ENCODE measurements around the gene NKIRAS1.
"Not testable (repeated sequence)": the region's sequence is repeated elsewhere in the genome, so short reads cannot be mapped to it uniquely, and the experiment has no call there.

NKIRAS1 gene

GRCh38 chr3:23859839-23860382 is 56.9 kb downstream of the NKIRAS1 start:
- H3K4me3 ChIP-seq (ENCODE audit: control insufficient read depth, low read depth, low read length) = no peak overlapping the region
- no peak for TF ChIP-seq CTCF (IDR thresholded peaks at IDR 0.05; ENCODE audit: control insufficient read depth, insufficient read depth, low read depth, low read length, missing control alignments)
- no peak for DNase-seq (ENCODE audit: low read depth)

- no peak for DNase-seq (ENCODE audit: low read depth)
- no peak for TF ChIP-seq CTCF (IDR thresholded peaks at IDR 0.05; ENCODE audit: control insufficient read depth, insufficient read depth, low read depth, low read length, missing control alignments)
- no peak overlapping the region for H3K4me3 ChIP-seq (ENCODE audit: control insufficient read depth, low read depth, low read length)
Measured at GRCh38 chr3:23859012-23859743, 57.6 kb downstream of the NKIRAS1 start.

GRCh38 chr3:23856286-23856685 is 60.5 kb downstream of the NKIRAS1 start:
- no peak overlapping the region for H3K4me3 ChIP-seq (ENCODE audit: control insufficient read depth, low read depth, low read length)
- no peak for DNase-seq (ENCODE audit: low read depth)
- TF ChIP-seq CTCF (IDR thresholded peaks at IDR 0.05; ENCODE audit: control insufficient read depth, insufficient read depth, low read depth, low read length, missing control alignments) = no peak

- not testable (repeated sequence) for H3K4me3 ChIP-seq (ENCODE audit: control insufficient read depth, low read depth, low read length); DNase-seq (ENCODE audit: low read depth)
Measured at GRCh38 chr3:23849462-23849861, 67.3 kb downstream of the NKIRAS1 start.

- no peak for DNase-seq (ENCODE audit: low read depth)
- TF ChIP-seq CTCF (IDR thresholded peaks at IDR 0.05; ENCODE audit: control insufficient read depth, insufficient read depth, low read depth, low read length, missing control alignments) = no peak
Measured at GRCh38 chr3:23845326-23846216, 71.2 kb downstream of the NKIRAS1 start.

GRCh38 chr3:23843869-23844268 is 72.9 kb downstream of the NKIRAS1 start:
- H3K4me3 ChIP-seq (ENCODE audit: control insufficient read depth, low read depth, low read length) = no peak overlapping the region
- no peak for DNase-seq (ENCODE audit: low read depth)
- no peak for TF ChIP-seq CTCF (IDR thresholded peaks at IDR 0.05; ENCODE audit: control insufficient read depth, insufficient read depth, low read depth, low read length, missing control alignments)

More at GRCh38 chr3:23845326-23846216, 71.2 kb downstream of the NKIRAS1 start:
- no peak overlapping the region for H3K4me3 ChIP-seq (ENCODE audit: control insufficient read depth, low read depth, low read length)
